ENCODE measurements around the gene HCK.

GRCh38 chr20:32141465-32141980 is 89.5 kb downstream of the HCK start:
- TF ChIP-seq MAX (CRISPR knock-in tag; IDR thresholded peaks at IDR 0.05) (no peak), CTCF (IDR thresholded peaks at IDR 0.05 in 2 of 3, conservative IDR thresholded peaks at IDR 0.05 in 1 of 3; ENCODE audit: insufficient read depth in 2 of 3, low read depth in 1 of 3, low read length in 3 of 3) (no peak), ZNF699 (CRISPR knock-in tag; IDR thresholded peaks at IDR 0.05; ENCODE audit: insufficient replicate concordance) (no peak), TAF1 (IDR thresholded peaks at IDR 0.05; ENCODE audit: control insufficient read depth, extremely low read depth, insufficient read depth, low read length, severe bottlenecking) (no peak), RCOR1 (IDR thresholded peaks at IDR 0.05; ENCODE audit: borderline replicate concordance in 1 of 2, low read depth in 2 of 2, low read length in 2 of 2) (no peak), TRIM24 (IDR thresholded peaks at IDR 0.05) (no peak), TBL1XR1 (IDR thresholded peaks at IDR 0.05; ENCODE audit: low read length in 2 of 2) (no peak)

All from K562 (cell line).